GM19372 (cell line): ENCODE results near the gene HSPA6.
"Not testable (repeated sequence)": the region's sequence is repeated elsewhere in the genome, so short reads cannot be mapped to it uniquely, and the experiment has no call there.

Source experiments
- ATAC-seq: cut with Tn5 transposase; IDR thresholded peaks from one replicate; pipeline ENCODE4 v1.9.1; 2021; ENCODE audit warnings: mild to moderate bottlenecking, low read depth, moderate library complexity; ENCODE audit not compliant: unreplicated experiment

The HSPA6 gene

DNA sequence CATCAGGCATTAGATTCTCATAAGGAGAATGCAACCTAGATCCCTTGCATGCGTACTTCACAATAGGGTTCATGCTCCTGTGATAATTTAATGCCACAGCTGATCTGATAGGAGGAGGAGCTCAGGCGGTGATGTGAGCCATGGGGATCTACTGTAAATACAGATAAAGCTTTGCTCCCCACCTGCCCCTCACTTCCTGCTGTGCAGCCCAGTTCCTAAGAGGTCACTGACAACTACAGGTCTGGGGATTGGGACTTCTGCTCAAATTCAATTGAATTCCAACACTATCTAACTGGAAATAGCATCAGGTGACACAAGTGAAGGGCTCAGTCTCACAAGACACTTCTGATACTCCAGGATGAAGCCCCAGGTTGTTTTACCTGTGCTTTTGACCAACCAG is 32.6 kb downstream of the HSPA6 start:
- ATAC-seq = not testable (repeated sequence)

DNA sequence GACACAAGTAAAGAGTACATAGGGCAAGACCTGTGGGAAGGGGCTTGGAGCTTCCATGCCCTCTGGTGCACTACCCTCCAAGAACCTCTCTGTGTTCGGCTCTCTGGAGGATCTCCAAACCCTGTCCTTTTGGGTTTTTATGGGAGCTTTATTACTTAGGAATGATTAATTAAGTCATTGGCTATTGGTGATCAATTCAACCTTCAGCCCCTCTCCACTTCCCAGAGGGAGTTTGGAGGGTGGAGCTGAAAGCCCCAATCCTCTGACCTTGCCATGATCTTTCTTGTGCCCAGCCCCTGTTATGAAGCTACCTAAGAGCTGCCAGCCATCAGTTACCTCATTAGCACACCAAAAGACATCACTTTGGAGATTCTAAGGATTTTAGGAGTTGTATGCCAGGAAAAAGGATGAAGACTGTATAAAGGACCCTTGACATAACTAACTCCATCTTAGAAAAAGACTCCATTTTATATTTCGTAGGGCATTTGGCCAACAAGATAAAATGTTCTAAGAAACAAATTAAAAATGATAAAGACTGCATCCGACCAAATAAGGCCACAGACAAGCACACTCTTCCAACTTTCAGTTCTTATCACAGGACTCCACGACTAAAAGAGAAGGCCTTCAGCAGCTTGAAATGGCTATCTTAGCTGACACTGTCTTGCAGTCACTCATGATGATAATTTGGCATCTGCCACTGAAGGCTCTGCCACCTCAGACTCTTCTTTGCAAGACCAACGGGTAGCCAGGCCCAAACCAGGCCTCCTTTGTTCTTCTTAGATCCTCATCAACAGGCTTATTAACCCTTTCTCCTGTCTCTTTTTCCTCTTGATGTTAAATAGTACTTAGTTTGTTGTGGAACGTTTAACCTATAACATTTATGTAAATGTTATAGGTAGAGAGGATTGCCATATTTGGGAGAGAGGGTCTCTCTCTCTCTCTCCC is 33.4 kb downstream of the HSPA6 start:
- not testable (repeated sequence) for ATAC-seq

DNA sequence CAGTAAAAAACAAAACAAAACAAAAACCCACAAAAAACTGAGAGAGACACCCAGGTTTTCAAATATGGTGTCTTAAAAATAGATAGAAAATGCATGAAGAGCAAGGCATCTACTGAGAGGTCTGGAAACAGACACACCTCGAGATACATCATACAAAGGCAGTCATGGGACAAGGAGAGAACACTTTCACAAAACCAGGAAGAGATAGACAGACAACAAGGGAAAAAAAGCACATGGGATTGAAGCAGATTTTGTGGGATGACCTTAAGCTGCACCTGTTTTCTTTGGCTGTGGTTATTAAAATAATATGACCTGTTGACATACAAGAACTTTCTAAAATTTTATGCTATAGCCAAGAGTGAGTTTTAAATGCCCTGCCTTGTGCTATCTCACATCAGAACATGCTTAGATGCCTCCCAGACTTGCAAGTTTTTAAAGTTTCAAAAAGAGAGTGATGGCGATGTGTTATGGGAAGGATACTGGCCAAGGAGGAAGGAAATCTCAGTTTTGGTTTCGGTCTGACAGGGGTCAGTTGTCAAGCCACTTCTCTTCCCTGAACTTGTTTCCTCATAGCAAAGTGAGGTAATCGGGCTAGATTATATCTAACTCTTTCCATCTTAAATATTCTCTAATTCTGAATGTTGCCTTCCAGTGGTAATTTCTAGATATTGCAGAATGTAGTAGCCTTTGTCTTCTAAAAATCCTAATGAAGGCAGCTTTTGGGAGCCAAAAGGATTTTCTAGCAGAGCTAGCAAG is 36.8 kb downstream of the HSPA6 start:
- ATAC-seq = not testable (repeated sequence)

DNA sequence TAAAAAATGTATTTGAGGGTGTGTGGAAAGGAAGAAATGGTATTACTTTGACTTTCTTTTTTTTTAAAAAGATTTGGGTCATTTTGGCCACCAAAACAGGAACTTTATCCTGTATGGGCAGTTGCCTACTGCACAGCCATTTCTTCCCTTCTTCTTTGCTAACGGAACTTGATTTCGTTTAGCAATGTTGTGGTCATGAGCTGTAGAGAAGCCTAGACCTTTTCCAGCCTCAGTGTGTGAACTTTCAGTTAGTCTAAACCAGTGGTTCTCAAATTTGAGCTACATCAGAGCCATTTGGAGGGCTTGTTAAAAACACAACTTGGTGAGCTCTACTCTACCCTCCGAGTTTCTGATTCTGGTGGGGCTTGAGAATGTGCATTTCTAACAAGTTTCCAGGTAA is 38.1 kb downstream of the HSPA6 start:
- ATAC-seq = not testable (repeated sequence)

DNA sequence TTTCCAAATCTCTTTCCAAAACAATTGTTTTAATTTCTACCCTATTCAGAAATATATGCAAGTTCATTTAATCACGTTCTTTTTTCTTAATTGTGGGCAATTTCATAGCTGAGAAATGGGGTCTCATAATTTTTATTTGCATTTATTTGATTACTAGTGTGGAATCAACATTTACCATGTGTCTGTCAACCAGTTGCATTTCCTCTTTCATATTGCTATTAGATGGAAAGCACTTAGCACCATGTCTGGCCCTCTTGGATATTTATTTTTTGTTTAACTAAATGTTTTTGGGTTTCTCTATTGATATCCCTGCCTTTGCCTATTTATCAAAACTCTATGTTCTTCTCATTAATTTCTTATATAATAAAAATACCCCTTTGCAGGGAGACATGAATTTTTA is 39.2 kb downstream of the HSPA6 start:
- not testable (repeated sequence) for ATAC-seq

DNA sequence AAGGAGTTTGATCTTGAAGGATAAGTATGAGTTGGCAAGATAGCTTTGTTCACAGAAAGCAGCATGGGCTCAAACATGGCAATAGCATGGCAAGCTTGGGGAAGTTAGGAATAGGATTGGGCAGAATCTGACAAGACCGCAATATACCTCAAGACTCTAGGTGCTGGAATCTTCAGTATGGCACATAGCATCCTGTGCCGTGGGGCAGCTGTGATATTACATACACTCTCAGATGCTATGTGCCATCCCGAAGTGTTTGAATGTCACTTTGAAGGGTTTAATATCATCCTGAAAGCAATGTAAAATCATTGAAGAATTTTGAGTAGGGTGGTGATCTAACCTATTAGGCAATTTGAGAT is 42.2 kb downstream of the HSPA6 start:
- not testable (repeated sequence) for ATAC-seq

DNA sequence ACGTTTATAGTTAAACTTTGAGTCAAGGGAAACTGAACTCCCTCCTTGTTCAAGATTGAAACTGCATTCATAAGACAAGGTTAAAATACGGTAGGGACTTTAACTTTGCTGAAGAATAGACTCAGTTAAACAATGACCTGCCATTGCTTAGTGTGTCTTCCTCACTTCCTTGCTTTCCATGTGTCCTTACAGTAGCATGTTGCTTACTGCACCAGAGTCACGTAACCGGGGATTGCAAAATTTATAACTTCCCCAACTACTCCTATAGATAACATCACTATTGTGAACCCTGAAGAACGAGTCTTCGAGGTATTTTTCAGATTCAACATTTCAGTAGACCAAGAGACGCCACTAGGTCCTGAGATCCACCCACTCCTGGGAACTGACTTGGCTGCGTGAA is 47.4 kb downstream of the HSPA6 start:
- not testable (repeated sequence) for ATAC-seq
